KOPT-K1 (cell line): ENCODE data around the gene CEP350.
A peak's percentile ranks its signal among the peaks of the same experiment; 100 is the strongest.

ENCODE experiments used
- H3K27ac ChIP-seq: fragments of 200-600 bp; sonication (generic); 2 replicates; pipeline ENCODE4 v1.5.1; 2016; ENCODE audit warnings: antibody characterized with exemption, mild to moderate bottlenecking, low read depth, low read length; ENCODE audit not compliant: poor library complexity, severe bottlenecking
- H3K36me3 ChIP-seq: fragments of 200-600 bp; sonication (generic); 2 replicates; pipeline ENCODE4 v1.5.1; 2017; ENCODE audit warnings: antibody characterized with exemption, mild to moderate bottlenecking, low read length, moderate library complexity; ENCODE audit not compliant: insufficient read depth
- H3K9me3 ChIP-seq: fragments of 200-600 bp; sonication (generic); 2 replicates; pipeline ENCODE4 v1.5.1; 2017; ENCODE audit warnings: antibody characterized with exemption, low read length, mild to moderate bottlenecking; ENCODE audit not compliant: insufficient read depth, poor library complexity, severe bottlenecking

CEP350 gene

DNA sequence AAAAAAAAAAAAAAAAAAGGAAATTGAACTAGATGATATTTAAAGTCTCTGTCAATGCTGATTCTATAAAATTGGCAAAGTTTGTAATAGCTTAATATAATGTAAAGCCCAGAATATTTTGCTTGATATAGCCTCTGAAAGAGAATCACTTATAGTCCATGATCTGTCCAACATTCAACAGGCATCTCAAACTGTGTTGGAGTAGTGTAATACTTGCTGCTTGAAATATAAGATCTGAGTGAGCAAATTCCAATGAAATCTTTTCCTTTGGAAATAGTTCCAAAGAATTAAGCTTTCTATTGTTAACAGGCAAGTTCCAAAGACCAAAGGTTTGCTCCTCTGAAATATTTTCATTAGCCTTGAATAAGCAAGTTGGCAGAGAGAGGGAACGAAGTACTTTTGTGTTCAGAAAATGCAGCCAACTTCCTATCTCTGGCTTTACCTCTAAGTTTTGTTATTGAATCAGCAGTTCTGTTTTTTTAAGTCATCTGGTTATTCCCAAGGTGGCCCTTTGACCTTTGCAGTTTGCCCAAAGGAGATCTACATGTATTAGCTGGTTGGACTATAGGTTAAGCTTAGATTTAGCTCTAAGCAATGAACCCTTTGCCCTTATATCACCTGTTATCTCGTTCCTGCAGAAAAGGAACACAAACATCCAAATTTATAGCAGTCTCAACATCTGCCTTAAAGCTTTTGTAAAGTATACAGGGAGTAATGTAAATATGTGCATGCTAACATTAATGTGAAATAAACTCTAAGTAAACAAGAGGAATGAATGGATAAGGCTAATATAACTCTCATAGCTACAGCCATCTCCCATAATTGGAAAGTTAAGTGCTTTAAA is 24.4 kb upstream of the CEP350 start:
- Histone ChIP-seq H3K27ac (no peak overlapping the region), H3K9me3 (no peaks in the 10 kb centered on the region), H3K36me3 (no peaks in the 10 kb centered on the region)

DNA sequence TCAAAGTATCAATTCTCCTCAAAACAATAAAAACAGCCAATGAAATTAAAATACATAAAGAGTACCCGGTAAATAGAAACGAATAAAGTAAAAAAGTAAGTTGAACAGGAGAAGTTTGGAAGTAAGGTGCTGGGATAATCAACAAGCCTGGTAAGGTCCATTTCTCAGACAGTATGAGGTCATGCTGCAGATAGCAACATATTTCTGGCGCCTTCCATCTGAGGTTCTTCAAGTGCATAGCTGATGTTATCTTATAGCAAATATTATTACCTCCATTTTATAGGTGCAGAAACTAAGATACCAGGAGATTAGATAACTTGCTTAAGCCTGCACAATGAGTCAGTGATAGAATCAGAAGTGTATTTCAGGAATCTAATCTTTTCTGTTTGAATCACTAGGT is 23.7 kb upstream of the CEP350 start:
- Histone ChIP-seq H3K36me3 (no peaks in the 10 kb centered on the region), H3K9me3 (no peaks in the 10 kb centered on the region), H3K27ac (no peak overlapping the region)

DNA sequence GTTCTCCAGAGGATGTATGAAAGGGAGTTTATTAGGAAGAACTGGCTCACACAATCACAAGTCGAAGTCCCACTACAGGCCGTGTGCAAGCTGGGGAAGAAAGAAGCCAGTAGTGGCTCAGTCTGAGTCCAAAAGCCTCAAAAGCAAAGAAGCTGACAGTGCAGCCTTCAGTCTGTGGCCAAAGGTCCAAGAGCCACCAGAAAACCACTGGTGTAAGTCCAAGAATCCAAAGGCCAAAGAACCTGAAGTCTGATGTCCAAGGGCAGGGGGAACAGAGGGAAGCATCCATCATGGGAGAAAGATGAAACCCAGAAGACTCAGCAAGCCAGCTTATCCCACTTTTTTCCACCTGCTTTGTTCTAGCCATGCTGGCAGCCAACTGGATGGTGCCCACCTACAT is 21.4 kb upstream of the CEP350 start:
- H3K9me3 ChIP-seq: no peaks in the 10 kb centered on the region
- H3K36me3 ChIP-seq: no peaks in the 10 kb centered on the region
- H3K27ac ChIP-seq: no peak overlapping the region

GRCh38 chr1:179935909-179936496 is 18.6 kb upstream of the CEP350 start:
- Histone ChIP-seq H3K36me3 (no peaks in the 10 kb centered on the region), H3K9me3 (no peaks in the 10 kb centered on the region), H3K27ac (no peak overlapping the region)

DNA sequence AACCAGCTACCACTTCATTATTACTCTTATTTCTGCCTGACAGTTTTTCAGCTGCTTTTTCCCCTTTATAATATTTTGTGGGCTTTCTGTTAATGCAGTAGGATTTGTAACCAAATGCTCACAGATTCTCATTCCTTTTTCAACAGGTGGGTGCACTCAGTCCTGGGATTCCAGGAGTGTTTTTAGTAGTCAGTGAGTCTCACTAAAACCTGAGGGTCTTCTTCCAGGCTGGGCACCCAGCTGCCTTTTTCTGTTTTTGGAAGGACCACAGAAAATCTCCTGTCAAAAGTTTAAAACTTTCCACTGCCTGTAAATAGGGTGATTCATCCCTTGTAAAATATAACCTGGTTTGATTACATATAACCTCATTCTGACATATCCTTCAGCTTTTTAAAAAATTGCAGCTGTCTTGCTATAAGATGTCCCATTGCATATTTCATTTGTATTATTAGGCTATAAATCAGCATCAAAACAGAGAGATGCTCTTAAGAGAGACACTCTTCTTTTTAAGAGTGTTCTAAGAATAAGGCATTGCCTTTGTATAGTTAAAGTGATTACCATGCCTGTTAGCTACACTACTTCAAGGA is 16.8 kb upstream of the CEP350 start:
- H3K27ac ChIP-seq: no peak overlapping the region

DNA sequence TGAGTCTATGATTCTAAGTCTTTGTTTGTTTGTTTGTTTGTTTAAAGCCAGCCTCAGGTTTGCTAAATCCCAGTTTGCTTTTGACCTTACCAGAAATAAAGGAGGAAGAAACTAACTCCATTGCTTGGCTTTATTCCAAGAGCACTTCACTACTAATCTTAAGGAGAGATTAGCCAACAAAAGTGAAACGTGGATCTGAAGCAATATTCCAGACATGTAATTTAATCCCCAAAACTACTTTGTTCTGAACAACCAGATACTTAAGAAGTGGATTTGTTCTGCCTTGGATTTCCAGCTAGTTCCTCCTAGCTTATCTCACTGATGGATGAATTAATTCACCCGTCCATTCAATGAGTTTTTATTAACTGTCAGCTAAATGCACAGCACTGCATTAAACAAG is 15.9 kb upstream of the CEP350 start:
- Histone ChIP-seq H3K9me3 (no peaks in the 10 kb centered on the region), H3K27ac (no peak overlapping the region), H3K36me3 (no peaks in the 10 kb centered on the region)

More for the DNA sequence above, 16.8 kb upstream of the CEP350 start:
- H3K36me3 ChIP-seq: no peaks in the 10 kb centered on the region
- H3K9me3 ChIP-seq: no peaks in the 10 kb centered on the region

DNA sequence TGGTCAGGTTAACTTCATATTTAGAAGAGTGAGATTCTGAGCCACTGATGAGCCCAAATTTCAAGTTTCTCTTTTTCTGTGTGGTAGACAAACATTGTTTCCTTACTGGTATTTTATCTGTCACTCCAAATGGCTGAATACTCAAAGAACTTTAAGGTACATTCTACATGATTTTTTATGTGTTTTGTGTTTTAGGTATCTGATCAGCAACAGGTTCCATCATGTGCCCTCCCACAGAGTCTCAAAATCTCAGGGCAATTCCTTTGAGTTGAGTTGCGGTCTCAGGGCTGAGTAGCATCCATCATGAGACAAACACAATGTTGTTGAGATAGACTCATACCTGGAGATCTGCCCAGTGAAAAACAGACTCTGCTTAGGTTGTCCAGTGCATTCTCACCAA is 14.7 kb upstream of the CEP350 start:
- H3K9me3 ChIP-seq: no peaks in the 10 kb centered on the region
- no peaks in the 10 kb centered on the region for H3K36me3 ChIP-seq
- H3K27ac ChIP-seq: no peak overlapping the region

GRCh38 chr1:179941454-179941853 is 13.2 kb upstream of the CEP350 start:
- no peaks in the 10 kb centered on the region for H3K9me3 ChIP-seq
- no peaks in the 10 kb centered on the region for H3K36me3 ChIP-seq
- H3K27ac ChIP-seq: no peak overlapping the region

DNA sequence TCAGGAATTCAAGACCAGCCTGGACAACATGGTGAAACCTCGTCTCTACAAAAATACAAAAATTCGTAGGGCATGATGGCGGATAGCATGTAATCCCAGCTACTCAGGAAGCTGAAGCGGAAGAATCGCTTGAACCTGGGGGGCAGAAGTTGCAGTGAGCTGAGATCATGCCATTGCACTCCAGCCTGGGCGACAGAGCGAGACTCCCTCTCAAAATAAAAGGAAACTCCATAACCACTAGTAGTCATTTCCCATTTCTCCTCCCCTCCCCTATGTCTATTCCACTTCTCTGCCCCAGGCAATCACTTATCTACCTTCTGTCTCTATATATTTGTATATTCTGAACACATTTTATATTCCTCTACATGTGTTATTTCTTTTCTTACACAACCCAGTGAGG is 4.0 kb upstream of the CEP350 start:
- H3K27ac ChIP-seq: no peak overlapping the region
- no peaks in the 10 kb centered on the region for H3K9me3 ChIP-seq
- no peaks in the 10 kb centered on the region for H3K36me3 ChIP-seq

- no peaks in the 10 kb centered on the region for H3K36me3 ChIP-seq
- no peaks in the 10 kb centered on the region for H3K9me3 ChIP-seq
- H3K27ac ChIP-seq: no peak overlapping the region
Measured at GRCh38 chr1:179951383-179952144, 3.0 kb upstream of the CEP350 start.

GRCh38 chr1:179952186-179952585 is 2.4 kb upstream of the CEP350 start:
- Histone ChIP-seq H3K9me3 (no peaks in the 10 kb centered on the region), H3K36me3 (no peaks in the 10 kb centered on the region), H3K27ac (no peak overlapping the region)

GRCh38 chr1:179953974-179954492 is 577 bp upstream of the CEP350 start:
- Histone ChIP-seq H3K9me3 (no peaks in the 10 kb centered on the region), H3K27ac (peak overlapping the region; percentile 83), H3K36me3 (no peaks in the 10 kb centered on the region)

- Histone ChIP-seq H3K27ac (peak overlapping the region; percentile 83), H3K9me3 (no peaks in the 10 kb centered on the region), H3K36me3 (no peaks in the 10 kb centered on the region)
Measured at GRCh38 chr1:179955287-179955680, 674 bp downstream of the CEP350 start.

DNA sequence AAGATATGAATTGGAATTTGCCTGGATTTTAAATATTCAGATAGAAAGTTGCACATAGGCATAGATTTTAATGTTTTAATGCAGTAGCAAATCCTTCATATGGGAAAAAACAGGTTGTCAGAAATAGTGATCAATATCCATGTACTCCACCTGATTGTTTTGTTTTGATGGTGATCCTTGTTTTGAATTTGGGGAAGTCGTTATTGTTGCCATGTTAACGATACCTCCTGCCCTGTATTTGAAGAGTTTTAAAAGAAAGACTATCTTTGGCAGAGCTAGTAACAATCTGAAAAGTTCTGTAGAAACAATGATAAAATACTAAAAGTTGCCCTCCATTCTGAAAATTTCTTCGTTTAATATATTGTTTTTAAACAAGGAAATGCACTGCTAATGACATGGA is 1.1 kb downstream of the CEP350 start:
- H3K9me3 ChIP-seq: no peaks in the 10 kb centered on the region
- H3K36me3 ChIP-seq: no peaks in the 10 kb centered on the region
- peak overlapping the region; percentile 83 for H3K27ac ChIP-seq

- H3K9me3 ChIP-seq: no peaks in the 10 kb centered on the region
- 0 out of 2 replicates have a peak, but pooled peaks cover 12% of the 10 kb centered on the region for H3K36me3 ChIP-seq
- H3K27ac ChIP-seq: no peak overlapping the region
Measured at GRCh38 chr1:179958359-179958758, 3.7 kb downstream of the CEP350 start.
